ENCODE results near the gene USP49. TPM values are rescaled to one million over a fixed set of nuclear protein-coding genes. Genes with fewer than 3 reads are reported as not detected.
A peak's percentile ranks its signal among the peaks of the same experiment; 100 is the strongest.

The USP49 gene
- total and polyA plus RNA-seq, 2 of the 4 experiments (the other 2 are of a cell fraction), result 1.4 to 2.1 TPM

DNA sequence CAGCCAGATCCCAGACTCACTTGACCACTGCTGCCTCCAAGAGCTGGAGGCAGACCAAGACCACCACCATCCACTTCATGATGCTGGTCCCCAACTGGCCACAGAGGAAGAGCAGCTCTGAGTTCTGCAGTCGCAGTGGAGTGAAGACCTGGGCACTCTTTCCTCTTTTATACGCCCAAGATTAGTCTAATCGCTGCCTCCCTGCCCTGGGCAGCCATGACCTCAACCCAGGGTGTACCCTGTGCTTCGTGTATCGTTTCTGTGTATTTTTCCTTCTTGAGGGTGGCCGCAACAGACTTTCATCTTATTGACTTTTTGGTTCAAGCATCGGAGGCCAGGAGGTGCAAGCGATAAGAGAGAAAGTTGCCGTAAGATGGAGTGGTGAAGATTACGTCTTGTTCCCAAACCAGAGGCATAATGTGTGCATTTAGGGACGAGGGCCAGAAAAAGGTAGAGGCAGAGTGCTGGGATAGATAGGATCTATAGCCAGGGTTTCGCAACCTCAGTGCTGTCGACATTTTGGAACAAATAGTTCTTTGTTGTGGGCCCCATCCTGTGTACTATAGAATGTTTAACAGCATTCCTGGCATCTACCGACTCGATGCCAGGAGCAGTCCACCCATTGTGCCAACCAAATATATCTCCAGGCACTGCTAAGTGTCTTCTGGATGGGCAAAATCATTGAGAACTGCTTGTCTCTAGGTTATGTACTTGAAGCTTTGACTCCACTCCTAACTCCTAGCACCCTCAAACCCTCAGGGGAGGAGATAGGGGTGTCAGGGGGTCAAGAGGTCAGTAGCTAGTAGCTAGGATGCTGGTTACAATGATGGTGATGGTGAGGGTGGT, 147.7 kb downstream of the USP49 start, which contains the start of gene PGC:
PGC (minus strand) TSS at position 142 of the 846 bp plus-strand sequence; CDS start at position 79, 63 bp downstream.
- no peak within 1 kb of the TSS for H3K4me3 ChIP-seq (ENCODE audit: insufficient read depth, low read depth, low read length)
- H2BK15ac ChIP-seq (ENCODE audit: low read depth, low read length), result no peak within 1 kb of the TSS
- no peaks in the 10 kb centered on the region for H3K9me1 ChIP-seq (ENCODE audit: insufficient read depth, low read length)
- no peaks in the 10 kb centered on the region for H3K79me1 ChIP-seq (ENCODE audit: low read depth in 1 of 2, low read length in 2 of 2)
- no peak within 1 kb of the TSS for H3K4me2 ChIP-seq (ENCODE audit: low read depth, low read length)
- in situ Hi-C loops (cut with MboI; ENCODE audit: low sequenced_read_pairs) (no loop called here), intact Hi-C loops (cut with micrococcal nuclease) (no loop called here), dilution Hi-C loops (cut with HindIII; ENCODE audit: low sequenced_read_pairs, unreplicated experiment) (no loop called here)
- no peak within 1 kb of the TSS for H2BK120ac ChIP-seq (ENCODE audit: low read depth, low read length)
- no peak within 1 kb of the TSS for H3K27ac ChIP-seq (ENCODE audit: insufficient read depth, low read length)
- POLR2A ChIA-PET (ENCODE audit: unreplicated experiment), result no interaction called here
- H4K20me1 ChIP-seq (ENCODE audit: insufficient read depth, low read length), result no peaks in the 10 kb centered on the region
- DNase-seq (no peak), ATAC-seq (ENCODE audit: low read depth) (no peak)
- H3K14ac ChIP-seq (replicated peaks; ENCODE audit: low read depth, low read length), result no peak within 1 kb of the TSS
- no peaks in the 10 kb centered on the region for H3K4me1 ChIP-seq (ENCODE audit: control insufficient read depth, insufficient read depth, low read length)
- H3K23ac ChIP-seq (ENCODE audit: low read depth, low read length), result no peak within 1 kb of the TSS
- H4K5ac ChIP-seq (ENCODE audit: low read depth, low read length), result no peak within 1 kb of the TSS
- no peak within 1 kb of the TSS for H3K9ac ChIP-seq (ENCODE audit: low read depth, low read length)
- WGBS, 2 experiments (ENCODE audit: extremely low coverage in 2 of 2, insufficient read length in 1 of 2), result 85% methylated on average over 8 of the region's 15 CpGs; no CpG with 5 or more reads in 1 of the 2 experiments
- BruUV-seq (replicated peaks), result no TSS peak
- no peak within 1 kb of the TSS for H3K56ac ChIP-seq (ENCODE audit: extremely low read depth, insufficient read depth, low read length)
- H2BK20ac ChIP-seq (ENCODE audit: low read depth, low read length), result no peak within 1 kb of the TSS
- H3K36me3 ChIP-seq (ENCODE audit: control insufficient read depth, insufficient read depth, low read length), result no peaks in the 10 kb centered on the region
- no peak within 1 kb of the TSS for H4K91ac ChIP-seq (ENCODE audit: insufficient read depth, low read depth, low read length)
- no peak within 1 kb of the TSS for H3K18ac ChIP-seq (ENCODE audit: low read depth, low read length)
- H2AK5ac ChIP-seq (ENCODE audit: low read depth, low read length), result no peak within 1 kb of the TSS
- H2AFZ ChIP-seq (replicated peaks; ENCODE audit: low read length, poor library complexity), result no peak within 1 kb of the TSS
- peak; percentile 60 for TF ChIP-seq CEBPB (IDR thresholded peaks at IDR 0.05; ENCODE audit: low read depth, low read length)
- TF ChIP-seq, protein P1, sequence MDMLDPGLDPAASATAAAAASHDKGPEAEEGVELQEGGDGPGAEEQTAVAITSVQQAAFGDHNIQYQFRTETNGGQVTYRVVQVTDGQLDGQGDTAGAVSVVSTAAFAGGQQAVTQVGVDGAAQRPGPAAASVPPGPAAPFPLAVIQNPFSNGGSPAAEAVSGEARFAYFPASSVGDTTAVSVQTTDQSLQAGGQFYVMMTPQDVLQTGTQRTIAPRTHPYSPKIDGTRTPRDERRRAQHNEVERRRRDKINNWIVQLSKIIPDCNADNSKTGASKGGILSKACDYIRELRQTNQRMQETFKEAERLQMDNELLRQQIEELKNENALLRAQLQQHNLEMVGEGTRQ (IDR thresholded peaks at IDR 0.05; ENCODE audit: low read depth, low read length), result no peak
- no peak for TF ChIP-seq MAZ (IDR thresholded peaks at IDR 0.05; ENCODE audit: borderline replicate concordance, low read depth, low read length)
- no peak for TF ChIP-seq RAD21 (IDR thresholded peaks at IDR 0.05; ENCODE audit: low read length)
- no peak for TF ChIP-seq NFE2L2 (IDR thresholded peaks at IDR 0.05; ENCODE audit: low read depth, low read length)
- TF ChIP-seq MAFK (IDR thresholded peaks at IDR 0.05; ENCODE audit: low read depth, low read length), result no peak
- TF ChIP-seq SMC3 (IDR thresholded peaks at IDR 0.05; ENCODE audit: low read depth, low read length), result no peak
- H2BK5ac ChIP-seq (ENCODE audit: low read depth, low read length, poor library complexity, severe bottlenecking), result no peak within 1 kb of the TSS
- H3K27me3 ChIP-seq (ENCODE audit: control insufficient read depth, insufficient read depth, low read length), result peaks cover 13% of the 10 kb centered on the region
- no peaks in the 10 kb centered on the region for H3K9me3 ChIP-seq (ENCODE audit: control insufficient read depth, insufficient read depth, low read length)
- H3K4ac ChIP-seq (ENCODE audit: low read depth, low read length), result no peak within 1 kb of the TSS
- H2AK9ac ChIP-seq (replicated peaks; ENCODE audit: low read depth, low read length, poor library complexity), result no peak within 1 kb of the TSS
- CTCF ChIA-PET, result no interaction called here
- no peak within 1 kb of the TSS for H4K8ac ChIP-seq (ENCODE audit: low read depth in 2 of 2, low read length in 2 of 2)

Data from IMR-90 (cell line).